Neural cell (in vitro differentiated cells): ENCODE data around the gene C19orf53.

Experiments
- CTCF ChIP-seq: fragments of 450-650 bp; IDR thresholded peaks from 2 replicates; pipeline ENCODE4 v1.5.1; 2014; ENCODE audit warnings: antibody characterized with exemption, mild to moderate bottlenecking, moderate library complexity; ENCODE audit not compliant: poor library complexity, severe bottlenecking
- EP300 ChIP-seq: fragments of 450-650 bp; conservative IDR thresholded peaks from 2 replicates; pipeline ENCODE4 v1.6.1; 2014; ENCODE audit warnings: antibody characterized with exemption, mild to moderate bottlenecking, moderate library complexity; ENCODE audit not compliant: poor library complexity, severe bottlenecking
- REST ChIP-seq: IDR thresholded peaks from 2 replicates; pipeline ENCODE4 v1.6.1; 2012; ENCODE audit warnings: borderline replicate concordance

GRCh38 chr19:13742756-13743155 lies 31.5 kb upstream of the C19orf53 start:
- TF ChIP-seq CTCF (no peak), REST (no peak), EP300 (no peak)
